ENCODE results near the gene NUAK1. TPM values are rescaled to one million over a fixed set of nuclear protein-coding genes. Genes with fewer than 3 reads are reported as not detected.

The NUAK1 gene
- total RNA-seq, 1 donor from 2014 or later, result not detected

DNA sequence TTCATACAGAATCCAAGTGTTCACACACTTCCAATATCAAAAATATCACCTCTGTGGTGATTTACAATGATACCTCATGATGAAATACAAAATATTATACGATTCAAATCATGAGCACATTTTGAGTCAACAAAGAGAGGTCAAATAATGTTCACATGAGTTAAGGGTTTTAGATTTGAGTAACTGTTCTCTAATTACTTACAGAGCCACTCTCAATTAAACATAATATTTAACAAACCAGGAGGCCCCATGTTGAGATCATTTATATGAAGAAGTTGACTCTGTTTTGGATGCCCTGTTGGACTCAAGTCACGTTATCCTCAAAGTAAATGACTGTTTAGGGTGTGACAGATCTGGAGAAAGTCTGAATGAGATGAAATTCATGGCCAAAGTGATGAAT lies 53.5 kb downstream of the NUAK1 start:
- intact Hi-C loops (cut with micrococcal nuclease), result no loop called here

DNA sequence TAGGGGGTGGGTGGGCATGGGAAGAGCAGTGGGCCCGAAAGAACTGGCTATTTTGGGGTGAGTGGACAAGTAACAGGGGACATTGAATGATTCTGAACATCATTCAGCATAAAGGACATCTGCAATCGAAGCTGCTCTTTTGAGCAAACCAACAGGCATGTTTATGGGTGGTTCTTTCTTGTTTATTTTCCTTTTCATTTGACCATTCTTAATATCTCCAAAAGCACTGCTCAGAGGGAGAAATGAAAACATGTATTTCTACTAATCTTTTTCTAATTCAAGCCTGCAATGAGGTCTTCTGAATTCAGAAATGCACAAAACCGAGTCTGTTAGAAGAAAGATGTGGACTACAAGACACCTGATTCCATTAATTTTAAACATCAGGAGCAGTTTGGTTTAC lies 54.0 kb downstream of the NUAK1 start:
- intact Hi-C loops (cut with micrococcal nuclease), result no loop called here

DNA sequence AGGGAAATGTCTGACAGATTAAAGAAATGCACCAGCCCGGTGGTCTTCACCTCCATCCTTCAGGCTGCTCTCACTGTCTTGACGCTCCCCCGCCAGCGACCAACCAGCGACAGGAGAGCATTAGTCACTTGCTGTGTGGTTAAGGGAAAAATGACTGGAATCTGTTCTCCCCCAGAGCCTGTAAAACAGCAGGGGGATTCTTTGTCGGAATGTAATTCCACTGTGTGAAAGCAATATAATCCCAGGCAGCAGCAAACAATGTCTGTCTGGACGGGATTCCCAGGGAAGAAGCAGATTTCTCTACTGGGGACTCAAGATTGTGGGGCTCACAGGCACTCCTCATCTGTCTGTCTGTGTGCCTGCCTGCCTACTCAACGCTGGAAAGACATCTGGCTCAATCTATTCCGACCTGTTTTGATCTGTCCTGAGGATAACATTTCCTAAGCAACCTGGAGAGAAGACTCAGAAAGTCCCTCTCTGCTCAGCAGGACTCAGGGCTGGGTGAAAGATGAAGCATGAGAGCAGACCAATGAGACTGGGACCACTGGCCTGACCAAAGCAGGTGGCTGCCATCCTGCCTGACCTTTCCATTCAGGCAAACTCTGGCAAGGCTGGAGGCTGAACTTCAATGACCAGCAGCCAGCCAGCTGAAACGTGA lies 54.6 kb downstream of the NUAK1 start:
- intact Hi-C loops (cut with micrococcal nuclease), result no loop called here

DNA sequence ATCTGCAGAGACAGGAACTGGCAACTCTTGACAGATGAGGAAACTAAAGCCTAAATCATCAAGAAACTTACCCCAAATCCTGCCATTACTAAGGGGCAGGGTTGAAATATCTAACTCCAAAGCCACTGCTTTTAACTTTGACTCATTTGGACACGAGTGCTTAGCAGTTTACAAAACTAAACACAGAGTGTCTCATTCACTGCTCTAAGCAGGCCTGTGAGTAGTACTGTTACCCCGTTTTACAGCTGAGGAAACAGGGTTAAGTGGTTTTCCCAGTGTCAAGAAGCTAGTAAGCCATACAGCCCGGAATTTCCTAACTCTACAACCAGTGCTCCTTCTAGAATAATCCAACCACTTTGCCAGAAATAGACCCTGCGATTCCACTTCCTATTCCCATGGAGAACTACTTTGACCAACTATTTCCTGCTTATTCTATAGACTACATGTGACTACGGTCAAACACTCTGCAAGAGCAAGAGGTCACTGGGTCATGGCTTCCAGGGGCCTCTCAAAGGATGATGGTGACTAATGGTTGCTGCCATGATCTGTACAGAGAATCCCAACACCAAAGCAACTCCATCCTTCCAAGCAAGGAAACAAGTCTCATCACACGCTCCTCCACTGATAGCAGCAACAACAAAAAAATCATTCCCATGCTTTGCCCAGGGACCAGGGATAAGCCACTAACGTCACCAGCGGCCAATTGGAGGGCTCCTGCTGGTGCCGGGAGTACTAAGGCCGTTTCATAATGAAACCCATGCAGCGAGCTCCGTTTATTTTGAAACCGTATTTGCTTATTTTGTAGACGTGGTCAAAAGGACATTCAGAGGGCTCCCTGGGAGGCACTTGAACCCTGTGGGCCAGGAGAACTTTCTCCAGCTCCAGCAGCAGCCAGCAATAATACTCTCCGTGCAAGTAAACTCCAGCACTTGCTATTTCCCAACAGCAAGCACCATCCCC lies 56.3 kb downstream of the NUAK1 start:
- intact Hi-C loops (cut with micrococcal nuclease), result no loop called here

DNA sequence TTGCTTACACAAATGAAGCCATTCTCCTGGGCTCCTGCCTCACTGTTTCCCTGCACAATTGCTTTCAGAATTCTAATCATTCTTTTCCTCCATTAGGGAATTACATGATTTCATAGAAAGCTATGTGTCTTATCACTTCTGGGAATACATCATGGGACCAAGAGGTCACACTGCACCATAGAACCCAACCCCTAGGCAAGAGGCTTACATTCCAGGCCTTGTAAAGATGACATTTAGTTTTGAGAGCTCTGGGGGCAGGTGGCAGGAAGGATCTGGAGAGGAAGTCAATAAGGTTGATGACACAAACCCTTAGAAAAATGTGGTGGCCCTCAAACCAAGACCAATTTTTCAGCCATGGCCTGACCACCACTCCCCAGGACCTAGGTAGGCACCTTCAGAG lies 57.1 kb downstream of the NUAK1 start:
- intact Hi-C loops (cut with micrococcal nuclease), result no loop called here

DNA sequence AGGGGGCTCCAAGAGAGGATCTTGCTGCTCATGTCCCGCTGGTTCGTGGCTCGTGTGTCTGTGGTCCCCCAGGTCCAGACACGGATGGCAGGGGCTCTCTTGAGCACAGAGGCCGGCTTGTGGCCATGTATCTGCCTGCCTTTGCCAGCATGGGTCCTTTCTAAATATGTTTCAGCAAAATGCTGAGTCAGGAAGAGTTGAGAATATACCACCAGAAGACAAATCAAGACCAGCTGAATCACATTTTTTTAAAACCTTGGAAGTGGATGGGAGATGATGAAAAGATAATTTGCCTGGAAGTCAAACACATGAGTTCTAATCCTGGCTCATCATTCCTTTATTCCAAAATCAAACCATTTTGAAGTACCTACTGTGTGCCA lies 58.0 kb downstream of the NUAK1 start:
- intact Hi-C loops (cut with micrococcal nuclease), result no loop called here

DNA sequence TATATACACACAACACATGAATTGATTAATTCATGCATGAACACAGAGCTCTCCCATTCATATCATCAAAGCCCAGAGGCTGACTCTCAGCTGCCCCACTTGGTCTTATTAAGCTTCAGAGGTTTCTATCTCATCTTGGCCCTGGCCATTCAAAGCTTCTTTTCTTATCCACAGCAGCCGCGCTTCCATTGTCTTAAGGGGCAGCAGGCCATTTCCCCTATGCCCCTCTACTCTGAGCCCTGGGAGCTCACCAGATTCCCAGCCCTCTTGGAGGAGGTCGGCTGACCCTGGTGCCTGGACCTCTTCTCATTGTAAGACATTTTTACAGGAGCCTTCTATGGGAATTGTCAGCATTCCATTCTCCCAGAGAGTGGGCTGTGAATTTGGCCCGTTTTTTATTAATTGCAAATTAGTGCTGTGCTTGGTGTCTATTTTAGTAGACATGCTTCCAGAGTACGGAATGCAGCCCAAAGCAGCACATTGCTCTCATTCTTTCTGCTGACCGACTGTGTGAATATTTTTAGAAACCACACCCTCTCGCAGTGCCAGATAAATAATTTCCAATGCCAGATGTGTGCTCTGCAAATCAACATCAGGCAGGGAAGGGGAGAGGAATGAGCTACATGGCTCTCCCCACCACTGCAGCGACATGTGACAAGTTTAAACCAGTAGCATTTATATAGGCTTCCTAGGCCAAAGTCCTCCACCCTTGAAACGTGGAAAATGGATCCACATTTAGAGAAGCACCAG lies 58.5 kb downstream of the NUAK1 start:
- intact Hi-C loops (cut with micrococcal nuclease), result no loop called here

DNA sequence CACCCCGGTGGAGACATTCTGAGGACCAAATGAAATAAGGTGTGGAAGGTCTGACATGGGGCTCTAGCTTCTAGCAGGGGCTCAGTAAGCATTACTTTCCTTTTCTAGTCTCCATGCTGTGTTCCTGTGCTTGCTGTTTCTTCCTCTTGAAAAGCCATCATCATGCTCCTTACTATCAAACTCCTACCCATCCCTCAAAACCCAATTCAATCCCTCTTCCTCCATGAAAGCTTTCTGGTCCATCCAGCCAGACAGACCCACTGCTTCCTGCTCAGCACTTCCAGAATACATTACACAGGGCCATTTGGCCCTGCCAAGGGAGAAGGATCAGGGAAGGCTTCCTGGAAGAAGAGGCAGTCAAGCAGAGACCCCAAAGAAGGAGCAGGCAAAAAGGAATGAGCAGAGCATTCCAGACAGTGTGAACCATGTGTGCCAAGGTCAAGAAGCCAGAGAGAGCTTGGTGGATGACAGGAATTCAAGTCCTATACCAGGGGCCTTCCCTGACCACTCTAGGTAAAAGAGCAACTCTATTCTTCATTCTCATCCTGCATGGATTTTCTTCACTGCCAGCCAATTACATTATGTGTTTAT lies 59.5 kb downstream of the NUAK1 start:
- intact Hi-C loops (cut with micrococcal nuclease), result no loop called here

DNA sequence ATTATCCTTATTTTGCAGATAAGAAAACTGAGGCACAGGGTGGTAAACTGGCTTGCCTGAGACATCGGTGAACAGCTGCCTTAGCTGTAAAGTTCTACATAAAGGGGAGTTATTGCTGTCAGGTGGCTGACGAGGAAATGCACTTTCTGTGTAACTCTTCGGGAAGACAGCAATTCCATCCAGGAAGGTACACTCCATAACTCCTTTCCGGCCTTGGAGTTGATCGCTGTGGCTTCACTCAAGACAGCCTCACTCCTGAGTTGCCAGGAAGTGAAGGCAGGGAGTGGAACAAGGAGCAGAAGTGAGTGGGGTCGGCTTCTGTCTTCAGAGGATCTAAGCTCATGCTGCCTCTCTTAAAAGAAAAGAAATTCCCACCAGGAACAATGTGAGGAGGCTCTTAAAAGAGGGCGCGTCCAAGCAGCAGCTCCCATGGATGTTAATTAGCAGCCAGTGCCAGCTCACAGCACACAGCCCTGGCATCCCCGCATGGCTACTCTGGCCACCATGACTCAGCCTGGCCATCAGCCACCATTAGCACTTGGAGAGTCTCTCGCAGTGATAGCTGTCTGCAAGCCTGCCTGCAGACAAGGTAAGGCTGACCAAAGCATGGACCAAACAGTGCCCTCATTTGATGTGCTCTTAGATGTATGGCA lies 60.3 kb downstream of the NUAK1 start:
- intact Hi-C loops (cut with micrococcal nuclease), result no loop called here

DNA sequence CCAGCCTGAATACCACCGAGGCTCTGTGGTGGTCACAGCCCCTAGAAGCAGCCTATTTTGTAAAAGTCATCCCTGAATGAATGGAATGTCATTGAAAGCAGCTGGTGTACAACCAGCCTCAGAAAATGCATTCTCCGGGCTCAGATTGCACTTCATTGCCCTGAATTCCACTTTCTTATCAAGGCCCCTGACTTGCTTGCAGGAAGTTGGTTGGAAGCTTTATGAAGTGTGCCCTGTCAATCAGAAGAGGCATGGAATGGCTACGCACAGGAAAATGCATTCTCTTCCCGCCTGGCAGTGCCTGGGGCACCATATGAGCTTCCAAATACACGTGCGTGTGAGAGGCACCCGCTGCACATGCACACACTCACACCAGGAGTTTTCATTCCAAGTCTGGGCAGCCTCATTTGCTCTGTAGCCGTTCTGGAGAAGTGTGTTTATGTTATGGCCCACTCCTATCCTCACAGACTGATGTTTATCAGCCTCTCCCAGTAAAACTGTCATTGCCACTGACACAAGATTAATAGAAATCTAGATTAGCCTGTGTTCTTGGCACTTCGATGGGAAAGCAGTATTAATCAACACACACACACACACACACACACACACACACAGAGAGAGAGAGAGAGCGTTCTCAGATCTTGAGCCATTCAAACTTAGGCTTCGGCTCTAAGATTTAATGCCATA lies 63.9 kb downstream of the NUAK1 start:
- intact Hi-C loops (cut with micrococcal nuclease), result no loop called here

DNA sequence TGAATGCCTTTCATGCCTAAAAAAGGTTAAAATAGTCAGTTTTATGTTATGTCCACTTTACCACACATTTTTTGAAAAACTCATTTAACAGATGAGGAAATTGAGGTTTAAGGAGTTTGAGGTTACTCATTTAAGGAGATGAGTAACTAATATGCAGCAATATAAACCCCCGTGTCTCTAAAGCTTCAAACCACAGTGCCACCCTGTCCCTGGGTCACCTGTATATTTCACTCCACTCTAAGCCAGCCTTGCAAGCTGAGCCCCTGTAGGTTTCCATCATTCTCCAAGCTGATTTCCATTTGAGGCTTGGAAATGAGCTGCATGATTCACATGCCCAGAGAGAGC lies 64.4 kb downstream of the NUAK1 start:
- intact Hi-C loops (cut with micrococcal nuclease), result no loop called here

DNA sequence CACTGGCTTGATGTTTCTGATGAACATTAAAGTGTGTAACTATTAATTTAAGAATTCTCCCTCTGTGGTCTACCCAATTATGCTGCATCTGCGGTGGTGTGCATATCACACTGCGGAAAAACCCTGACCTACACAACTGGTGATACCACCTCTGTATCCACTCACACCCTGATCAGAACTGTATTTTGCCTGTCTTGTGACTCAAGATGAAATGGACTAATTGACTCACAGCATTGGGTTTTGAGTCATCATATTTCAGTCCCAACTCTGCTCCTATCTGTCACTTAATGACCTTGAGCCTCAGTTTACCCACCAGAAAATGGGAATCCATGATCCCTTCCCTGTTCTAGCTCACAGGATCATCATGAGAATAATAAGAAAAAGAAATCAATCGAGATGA lies 65.6 kb downstream of the NUAK1 start:
- intact Hi-C loops (cut with micrococcal nuclease), result no loop called here

DNA sequence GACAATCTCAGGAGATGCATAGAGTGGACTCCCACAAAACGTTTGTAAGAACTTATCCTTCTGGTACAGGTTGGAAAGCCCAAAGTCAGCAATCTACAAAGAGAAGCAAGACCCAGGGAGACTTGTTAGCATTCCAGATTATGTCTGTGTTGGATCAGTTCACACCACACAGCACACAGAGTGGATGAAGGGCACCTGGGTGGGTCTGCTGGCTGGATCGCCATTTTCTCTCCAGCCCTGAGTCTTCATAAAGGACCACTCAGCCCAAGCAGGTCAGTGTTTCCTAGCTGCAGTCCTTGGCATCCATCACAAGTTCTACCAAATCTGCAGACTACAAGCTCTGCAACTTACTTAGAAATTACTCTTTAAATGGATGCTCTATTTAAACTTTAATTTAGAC lies 66.0 kb downstream of the NUAK1 start:
- intact Hi-C loops (cut with micrococcal nuclease), result no loop called here

DNA sequence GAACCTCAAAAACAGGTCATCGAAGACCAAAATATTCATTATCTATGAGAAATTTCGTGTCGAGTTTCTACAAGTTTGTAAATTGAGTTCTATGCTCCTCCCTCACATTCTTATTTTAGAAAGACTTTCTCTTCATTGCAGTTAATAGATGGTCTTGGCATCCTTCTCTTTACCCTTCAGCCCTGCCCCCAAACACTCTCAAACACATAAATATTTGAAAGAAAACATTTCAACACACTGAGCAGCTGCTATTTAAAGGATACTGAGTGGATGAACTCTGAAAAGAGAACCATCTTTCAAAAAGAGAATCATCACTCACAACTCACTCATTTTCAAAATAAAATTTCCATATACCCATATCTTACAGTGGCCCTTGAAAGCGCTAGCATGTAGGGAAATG lies 67.1 kb downstream of the NUAK1 start:
- intact Hi-C loops (cut with micrococcal nuclease), result no loop called here

DNA sequence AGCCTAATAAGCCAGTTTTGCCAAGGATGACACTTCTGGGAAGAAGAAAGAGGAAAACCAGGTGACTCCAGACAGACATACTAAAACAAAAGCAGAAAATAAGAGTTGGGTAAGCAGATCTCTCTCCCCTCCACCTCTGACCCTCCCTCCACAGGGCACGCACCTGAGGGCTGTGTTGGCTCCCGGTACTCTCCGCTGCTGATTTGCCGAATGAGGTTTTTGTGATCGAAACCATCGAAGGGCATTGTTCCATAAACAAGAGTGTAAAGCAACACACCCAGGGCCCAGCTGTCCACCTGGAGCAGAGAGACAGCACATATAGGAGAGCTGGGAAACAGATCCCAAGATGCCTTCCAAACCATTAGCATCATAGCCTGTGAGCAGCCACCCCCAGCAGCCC lies 68.1 kb downstream of the NUAK1 start:
- intact Hi-C loops (cut with micrococcal nuclease), result no loop called here

DNA sequence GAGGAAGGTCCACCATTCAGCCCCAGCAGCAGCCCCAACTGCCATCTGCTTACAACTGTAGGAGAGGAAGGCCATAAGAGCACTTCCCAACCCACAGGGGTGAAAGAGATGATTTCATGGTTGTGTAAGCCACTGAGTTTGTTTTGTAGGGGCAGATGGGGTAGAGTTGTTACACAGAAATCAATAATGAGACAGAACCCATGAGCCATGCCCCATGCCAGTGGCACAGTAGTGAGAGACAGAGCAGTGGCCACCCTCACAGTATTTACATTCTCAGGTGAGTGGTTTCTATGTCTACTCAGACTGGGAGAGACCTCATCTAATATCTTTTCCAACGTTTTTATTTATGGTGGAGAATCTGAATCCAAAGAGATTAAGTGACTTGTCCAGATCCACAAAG lies 68.6 kb downstream of the NUAK1 start:
- intact Hi-C loops (cut with micrococcal nuclease), result no loop called here

DNA sequence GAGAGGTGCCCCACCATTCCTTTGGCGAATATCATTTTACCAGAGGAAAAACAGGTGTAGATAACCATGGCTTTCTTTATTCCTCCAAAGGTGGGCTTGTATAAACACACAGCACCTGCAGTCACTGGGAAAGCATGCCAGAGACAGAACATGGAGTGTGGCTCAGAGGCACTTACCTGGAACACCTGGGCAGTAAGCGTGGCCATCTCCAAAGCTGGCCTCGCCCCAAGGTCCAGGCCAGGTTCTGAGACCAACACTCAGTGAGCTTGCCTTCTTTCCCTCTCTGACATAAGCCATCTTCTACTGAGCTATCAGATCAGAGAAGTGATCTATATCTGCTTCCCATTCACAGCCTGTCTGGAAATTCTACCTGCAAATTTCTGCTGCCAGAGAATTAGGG lies 70.5 kb downstream of the NUAK1 start:
- intact Hi-C loops (cut with micrococcal nuclease), result no loop called here

DNA sequence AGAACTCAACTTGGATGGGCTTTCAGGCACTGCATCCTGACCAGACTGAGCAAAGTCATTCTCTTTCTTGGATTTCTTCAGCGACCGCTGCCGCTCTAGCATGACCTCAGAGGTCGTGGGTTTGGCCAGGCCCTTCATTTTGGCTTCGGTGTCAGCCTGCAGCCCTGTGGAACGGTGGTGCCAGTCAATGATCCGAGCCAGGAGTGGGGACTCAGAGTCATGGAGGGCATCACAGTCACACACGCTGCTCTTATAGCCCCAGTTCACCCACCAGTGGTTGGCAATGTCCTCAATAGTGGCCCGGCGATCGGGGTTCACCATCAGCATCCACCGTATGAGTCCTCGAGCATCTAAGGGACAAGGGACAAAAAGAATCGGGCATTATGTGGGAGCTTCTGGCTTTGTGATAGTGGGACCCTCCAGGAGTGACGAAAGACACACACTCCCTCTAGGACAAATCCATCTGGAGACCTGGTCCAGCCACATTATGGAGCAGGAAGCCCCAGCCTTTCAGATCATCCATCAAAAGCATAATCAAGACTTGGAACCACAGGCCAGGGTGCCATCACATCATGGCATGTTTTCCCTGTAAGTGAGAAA lies 71.0 kb downstream of the NUAK1 start:
- intact Hi-C loops (cut with micrococcal nuclease), result no loop called here

DNA sequence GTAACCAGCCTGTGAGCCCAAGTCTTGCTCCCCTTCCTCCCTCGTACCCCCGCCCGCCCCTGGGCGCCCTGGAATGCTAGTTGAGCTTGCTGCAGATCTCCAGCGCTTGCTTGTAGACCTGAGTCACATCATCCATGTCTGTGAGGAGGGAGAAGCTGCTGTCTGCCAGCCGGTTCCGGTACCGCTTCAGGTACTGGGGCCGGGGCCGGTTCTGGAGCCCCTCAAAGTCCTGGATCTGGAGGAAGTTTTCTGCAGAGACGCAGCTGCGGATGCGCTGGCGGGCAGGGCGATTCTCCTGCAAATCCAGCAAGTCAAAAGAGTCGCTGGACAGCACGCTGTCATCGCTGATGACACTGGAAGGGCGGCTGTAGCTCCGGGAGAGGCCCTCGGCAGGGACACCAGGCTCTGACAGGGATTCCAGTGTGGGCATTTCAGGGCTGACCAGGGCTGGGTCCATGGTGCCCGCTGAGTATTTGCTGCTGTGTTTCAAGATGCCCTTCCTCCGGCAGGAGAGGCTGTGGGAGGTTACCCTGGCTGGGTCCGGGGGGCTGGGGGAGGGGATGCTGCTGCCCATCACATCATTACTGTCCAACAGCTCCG lies 71.9 kb downstream of the NUAK1 start:
- intact Hi-C loops (cut with micrococcal nuclease), result no loop called here

Measured in T-helper 2 cell treated with Interferon-gamma antibody and Interleukin-4, amounts not matched to agents 100 ng/mL and 5 ng/mL, for 36 hours (primary cell).